Endothelial cell of umbilical vein (primary cell): Measurements from ENCODE around the gene NIN.

Experiments
- GATA2 ChIP-seq: IDR thresholded peaks from 2 replicates; pipeline ENCODE4 v1.7.0; 2011; ENCODE audit warnings: low read depth, mild to moderate bottlenecking, moderate library complexity, mixed read lengths, low read length; ENCODE audit not compliant: insufficient read length, insufficient read depth
- JUN ChIP-seq: IDR thresholded peaks from 2 replicates; pipeline ENCODE4 v1.6.1; 2011; ENCODE audit warnings: borderline replicate concordance, low read depth; ENCODE audit not compliant: insufficient read length, insufficient read depth
- POLR2AphosphoS5 ChIP-seq: IDR thresholded peaks from 2 replicates; pipeline ENCODE4 v1.6.1; 2012; ENCODE audit warnings: low read depth, mild to moderate bottlenecking, control low read depth, low read length, moderate library complexity; ENCODE audit not compliant: insufficient read depth
- TF ChIP-seq, protein P1 (sequence below), 2 donors: IDR thresholded peaks; 1 replicate in 1 of 2; 2 replicates in 1 of 2; pipeline ENCODE4 v1.5.1; 2011; ENCODE audit warnings: low read length in 2 of 2, mild to moderate bottlenecking in 2 of 2, moderate library complexity in 2 of 2, control low read depth in 1 of 2, inconsistent platforms in 1 of 2, low read depth in 1 of 2; ENCODE audit not compliant: insufficient read depth in 1 of 2; ENCODE audit errors: extremely low read depth in 1 of 2

DNA sequence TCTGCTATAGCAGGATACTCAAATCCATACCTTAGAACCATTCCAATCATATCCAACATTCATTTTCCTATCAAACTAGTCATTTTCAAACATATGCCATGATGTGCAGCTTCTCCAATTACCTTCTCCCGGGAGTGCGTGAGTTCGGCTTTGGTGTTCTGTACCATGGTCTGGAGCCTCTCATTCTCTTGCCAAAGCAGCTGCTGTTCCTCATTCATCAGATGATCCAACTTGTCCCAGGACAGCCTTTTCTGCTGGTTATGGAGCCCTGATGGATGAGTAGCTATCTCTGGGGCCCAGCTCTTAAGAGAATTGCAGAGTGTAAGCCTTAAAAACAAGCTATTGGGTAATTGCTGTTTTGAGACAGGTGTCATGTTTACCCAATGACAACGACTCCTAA lies 91.8 kb downstream of the NIN start:
- TF ChIP-seq, protein P1, sequence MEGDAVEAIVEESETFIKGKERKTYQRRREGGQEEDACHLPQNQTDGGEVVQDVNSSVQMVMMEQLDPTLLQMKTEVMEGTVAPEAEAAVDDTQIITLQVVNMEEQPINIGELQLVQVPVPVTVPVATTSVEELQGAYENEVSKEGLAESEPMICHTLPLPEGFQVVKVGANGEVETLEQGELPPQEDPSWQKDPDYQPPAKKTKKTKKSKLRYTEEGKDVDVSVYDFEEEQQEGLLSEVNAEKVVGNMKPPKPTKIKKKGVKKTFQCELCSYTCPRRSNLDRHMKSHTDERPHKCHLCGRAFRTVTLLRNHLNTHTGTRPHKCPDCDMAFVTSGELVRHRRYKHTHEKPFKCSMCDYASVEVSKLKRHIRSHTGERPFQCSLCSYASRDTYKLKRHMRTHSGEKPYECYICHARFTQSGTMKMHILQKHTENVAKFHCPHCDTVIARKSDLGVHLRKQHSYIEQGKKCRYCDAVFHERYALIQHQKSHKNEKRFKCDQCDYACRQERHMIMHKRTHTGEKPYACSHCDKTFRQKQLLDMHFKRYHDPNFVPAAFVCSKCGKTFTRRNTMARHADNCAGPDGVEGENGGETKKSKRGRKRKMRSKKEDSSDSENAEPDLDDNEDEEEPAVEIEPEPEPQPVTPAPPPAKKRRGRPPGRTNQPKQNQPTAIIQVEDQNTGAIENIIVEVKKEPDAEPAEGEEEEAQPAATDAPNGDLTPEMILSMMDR (IDR thresholded peaks at IDR 0.05; ENCODE audit: extremely low read depth in 1 of 2, insufficient read depth in 1 of 2, low read depth in 1 of 2, low read length in 2 of 2): no peak
- TF ChIP-seq POLR2AphosphoS5 (no peak), GATA2 (no peak), JUN (no peak)
